GM12872 (cell line): Measurements from ENCODE around the gene RASGRP3.

Experiments used
- TF ChIP-seq, protein P1 (sequence below): IDR thresholded peaks from 3 replicates; pipeline ENCODE4 v1.5.1; 2011; ENCODE audit warnings: low read depth, mild to moderate bottlenecking, low read length, moderate library complexity; ENCODE audit not compliant: insufficient read depth

The RASGRP3 gene

DNA sequence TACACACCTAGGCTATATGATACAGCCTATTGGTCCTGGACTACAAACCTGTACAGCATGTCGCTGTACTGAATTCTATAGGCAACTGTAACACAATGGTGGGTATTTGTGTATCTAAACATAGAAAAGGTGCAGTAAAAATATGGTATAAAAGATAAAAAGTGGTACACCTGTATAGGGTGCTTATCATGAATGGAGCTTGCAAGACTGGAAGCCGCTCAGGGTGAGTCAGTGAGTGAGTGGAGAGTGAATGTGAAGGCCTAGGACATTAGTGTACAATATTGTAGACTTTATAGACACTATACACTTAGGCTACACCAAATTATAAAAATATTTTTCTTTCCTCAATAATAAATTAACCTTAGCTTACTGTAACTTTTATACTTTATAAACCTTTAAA is 41.8 kb downstream of the RASGRP3 start:
- TF ChIP-seq, protein P1, sequence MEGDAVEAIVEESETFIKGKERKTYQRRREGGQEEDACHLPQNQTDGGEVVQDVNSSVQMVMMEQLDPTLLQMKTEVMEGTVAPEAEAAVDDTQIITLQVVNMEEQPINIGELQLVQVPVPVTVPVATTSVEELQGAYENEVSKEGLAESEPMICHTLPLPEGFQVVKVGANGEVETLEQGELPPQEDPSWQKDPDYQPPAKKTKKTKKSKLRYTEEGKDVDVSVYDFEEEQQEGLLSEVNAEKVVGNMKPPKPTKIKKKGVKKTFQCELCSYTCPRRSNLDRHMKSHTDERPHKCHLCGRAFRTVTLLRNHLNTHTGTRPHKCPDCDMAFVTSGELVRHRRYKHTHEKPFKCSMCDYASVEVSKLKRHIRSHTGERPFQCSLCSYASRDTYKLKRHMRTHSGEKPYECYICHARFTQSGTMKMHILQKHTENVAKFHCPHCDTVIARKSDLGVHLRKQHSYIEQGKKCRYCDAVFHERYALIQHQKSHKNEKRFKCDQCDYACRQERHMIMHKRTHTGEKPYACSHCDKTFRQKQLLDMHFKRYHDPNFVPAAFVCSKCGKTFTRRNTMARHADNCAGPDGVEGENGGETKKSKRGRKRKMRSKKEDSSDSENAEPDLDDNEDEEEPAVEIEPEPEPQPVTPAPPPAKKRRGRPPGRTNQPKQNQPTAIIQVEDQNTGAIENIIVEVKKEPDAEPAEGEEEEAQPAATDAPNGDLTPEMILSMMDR: no peak

DNA sequence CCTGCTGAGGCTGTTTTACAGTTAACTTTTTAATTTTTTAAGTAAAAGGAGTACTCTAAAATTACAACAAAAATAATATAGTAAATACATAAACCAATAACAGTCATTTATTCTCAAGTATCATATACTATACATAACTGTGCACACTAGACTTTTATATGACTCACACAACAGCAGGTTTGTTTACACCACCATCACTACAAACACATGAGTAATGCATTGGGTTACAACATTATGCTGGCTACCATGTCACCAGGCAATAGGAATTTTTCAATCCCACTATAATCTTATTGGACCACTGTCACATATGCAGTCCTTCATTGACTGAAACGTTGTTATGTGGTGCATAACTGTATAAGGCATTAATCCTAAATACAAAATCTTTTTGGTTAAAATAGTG is 42.5 kb downstream of the RASGRP3 start:
- TF ChIP-seq, protein P1: no peak

DNA sequence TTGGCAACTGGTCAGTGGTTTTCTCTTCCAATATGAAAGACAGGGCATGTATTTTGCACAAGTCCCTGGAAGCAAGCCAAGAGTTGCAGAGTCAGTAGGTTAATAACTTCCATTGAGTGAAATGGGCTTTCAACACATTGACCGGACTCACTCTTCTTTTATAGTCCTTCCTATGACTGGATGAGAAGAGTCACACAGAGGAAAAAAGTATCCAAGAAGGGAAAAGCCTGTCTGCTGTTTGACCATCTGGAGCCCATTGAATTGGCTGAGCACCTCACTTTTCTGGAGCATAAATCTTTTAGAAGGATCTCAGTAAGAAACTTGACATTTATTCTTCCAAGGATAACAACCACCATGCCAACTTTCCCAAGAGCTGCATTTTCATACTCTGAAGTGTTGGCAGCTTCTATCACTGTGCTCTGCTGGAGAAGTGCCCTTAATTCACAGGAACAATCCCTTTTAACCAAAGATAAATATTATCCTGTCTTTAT is 45.4 kb downstream of the RASGRP3 start:
- TF ChIP-seq, protein P1: no peak

DNA sequence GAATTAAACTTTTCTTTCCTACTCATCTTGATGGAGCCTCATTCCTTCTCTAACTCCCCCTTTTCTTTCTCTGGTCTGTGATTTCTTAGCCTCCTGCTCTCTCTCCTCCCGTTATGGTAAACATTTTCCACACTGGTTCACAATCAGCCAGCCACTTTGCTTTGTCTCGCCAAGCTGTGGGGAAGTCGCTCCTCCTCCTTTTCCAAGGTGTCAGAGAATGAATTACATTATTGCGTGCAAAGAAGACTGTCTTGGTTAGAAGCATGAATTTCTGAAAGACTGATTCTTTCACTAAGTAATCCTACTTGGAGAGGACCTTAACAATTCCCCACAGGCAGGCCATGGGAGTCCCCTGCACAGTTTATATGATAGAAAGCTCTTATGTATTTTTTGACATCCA is 46.1 kb downstream of the RASGRP3 start:
- TF ChIP-seq, protein P1: no peak

DNA sequence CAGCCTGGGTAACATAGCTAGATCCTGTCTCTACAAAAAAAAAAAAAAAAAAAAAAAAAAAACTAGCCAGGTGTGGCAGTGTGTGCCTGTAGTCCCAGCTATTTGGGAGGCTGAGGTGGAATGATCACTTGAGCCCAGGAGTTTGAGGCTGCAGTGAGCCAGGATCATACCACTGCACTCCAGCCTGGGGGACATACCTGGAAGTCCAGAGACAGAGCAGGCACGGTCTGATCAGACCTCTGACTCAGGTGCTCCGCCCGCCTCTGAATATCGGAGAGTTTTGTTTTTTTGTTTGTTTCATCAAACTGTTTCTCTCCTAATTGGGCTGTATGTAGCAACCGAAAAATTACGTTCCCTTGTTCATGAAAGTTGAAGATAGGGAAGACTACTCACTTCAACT is 49.2 kb downstream of the RASGRP3 start:
- TF ChIP-seq, protein P1: no peak

DNA sequence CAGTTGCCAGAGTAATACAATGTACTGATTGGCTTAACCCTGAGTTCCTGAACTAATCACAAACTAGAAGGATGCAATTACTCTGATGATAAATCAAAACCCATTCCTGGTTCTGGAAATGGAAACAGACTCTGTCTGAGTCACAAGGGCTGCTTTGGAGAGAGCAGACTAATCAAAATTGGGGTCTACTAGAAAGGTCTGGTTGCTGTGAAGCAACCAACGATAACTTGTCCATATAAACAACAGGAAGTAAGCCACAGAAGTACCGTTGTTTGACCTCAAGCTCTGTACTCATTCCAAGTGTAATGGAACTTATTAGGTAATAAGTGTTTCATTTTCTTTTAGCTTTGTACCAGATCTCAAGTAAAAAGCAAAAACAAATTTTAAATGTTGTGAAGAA is 49.7 kb downstream of the RASGRP3 start:
- TF ChIP-seq, protein P1: no peak

DNA sequence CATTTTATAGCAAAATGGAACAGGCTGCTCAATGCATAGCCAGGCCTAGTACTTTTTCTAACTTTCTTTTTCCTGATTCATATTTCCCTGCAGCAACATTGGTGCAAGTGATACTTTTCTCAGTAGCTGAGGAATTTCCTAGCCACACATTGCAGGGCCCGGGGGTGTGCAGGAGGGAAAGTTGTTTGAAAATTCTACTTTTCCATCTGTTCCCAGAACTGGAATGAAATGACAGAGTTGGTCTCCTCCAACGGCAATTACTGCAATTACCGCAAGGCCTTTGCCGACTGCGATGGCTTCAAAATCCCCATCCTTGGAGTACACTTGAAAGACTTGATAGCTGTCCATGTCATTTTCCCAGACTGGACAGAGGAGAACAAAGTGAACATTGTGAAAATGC is 50.5 kb downstream of the RASGRP3 start:
- TF ChIP-seq, protein P1: no peak

DNA sequence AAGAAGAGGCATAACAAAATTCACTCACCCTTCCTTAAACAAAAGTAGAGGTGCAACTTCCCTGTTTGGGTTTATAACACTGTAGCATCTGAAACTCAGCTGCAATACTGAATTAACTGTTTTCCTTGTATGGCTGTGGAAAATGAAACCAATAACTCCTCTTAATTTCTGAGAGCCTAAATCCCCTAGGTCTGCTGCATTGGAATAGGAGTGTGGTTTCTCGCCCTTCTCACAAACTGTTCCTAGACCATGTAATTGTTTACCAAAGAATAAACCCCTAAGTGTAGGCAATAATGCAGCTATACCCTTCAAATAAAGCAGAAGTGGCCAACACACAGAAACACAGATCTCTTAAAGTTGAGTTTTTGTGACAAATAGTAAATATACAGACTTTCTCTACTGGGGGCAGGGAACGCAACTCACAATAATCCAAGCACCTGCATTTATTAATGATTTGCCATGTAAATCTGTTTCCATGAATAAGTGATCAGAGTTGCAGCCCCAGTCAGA is 52.0 kb downstream of the RASGRP3 start:
- TF ChIP-seq, protein P1: no peak
